HG03280 (cell line): ENCODE results near the gene INSRR.

Experiments used
- ATAC-seq: cut with Tn5 transposase; IDR thresholded peaks from one replicate; pipeline ENCODE4 v1.9.1; 2021; ENCODE audit warnings: mild to moderate bottlenecking, moderate library complexity; ENCODE audit not compliant: unreplicated experiment

The INSRR gene

GRCh38 chr1:156836041-156836654 lies 22.8 kb downstream of the INSRR start:
- ATAC-seq, result no peak

- ATAC-seq, result no peak
Measured at GRCh38 chr1:156834322-156834721, 24.6 kb downstream of the INSRR start.

GRCh38 chr1:156833603-156834002 lies 25.3 kb downstream of the INSRR start:
- no peak for ATAC-seq

GRCh38 chr1:156832434-156832833 lies 26.5 kb downstream of the INSRR start:
- ATAC-seq, result no peak

- no peak for ATAC-seq
Measured at GRCh38 chr1:156828400-156829124, 30.4 kb downstream of the INSRR start.

GRCh38 chr1:156826630-156827029 lies 32.3 kb downstream of the INSRR start:
- no peak for ATAC-seq

- no peak for ATAC-seq
Measured at GRCh38 chr1:156823210-156823790, 35.6 kb downstream of the INSRR start.

GRCh38 chr1:156822680-156823079 lies 36.2 kb downstream of the INSRR start:
- ATAC-seq, result no peak

- ATAC-seq, result no peak
Measured at GRCh38 chr1:156821801-156822200, 37.1 kb downstream of the INSRR start.

- peak; percentile 76 for ATAC-seq
Measured at GRCh38 chr1:156816561-156817328, 42.2 kb downstream of the INSRR start, which contains the start of gene SH2D2A. TSS of gene SH2D2A (minus strand) at chr1:156816848. CDS start at chr1:156816708, 140 bp downstream.

GRCh38 chr1:156815961-156816422 lies 42.9 kb downstream of the INSRR start:
- no peak for ATAC-seq

- ATAC-seq, result no peak
Measured at GRCh38 chr1:156815307-156815826, 43.5 kb downstream of the INSRR start.

GRCh38 chr1:156814571-156815260 lies 44.2 kb downstream of the INSRR start:
- no peak for ATAC-seq

GRCh38 chr1:156813750-156814570 lies 45.0 kb downstream of the INSRR start:
- ATAC-seq, result no peak

- no peak for ATAC-seq
Measured at GRCh38 chr1:156813298-156813697, 45.6 kb downstream of the INSRR start.

- ATAC-seq, result no peak
Measured at GRCh38 chr1:156812293-156812990, 46.5 kb downstream of the INSRR start.

GRCh38 chr1:156811168-156811567 lies 47.7 kb downstream of the INSRR start:
- ATAC-seq, result no peak

GRCh38 chr1:156809711-156810366 lies 49.1 kb downstream of the INSRR start:
- no peak for ATAC-seq
